Activated T-cell treated with anti-CD3 and anti-CD28 coated beads, Interleukin-2, amount 50 U/mL, for 4 hours (primary cell): Measurements from ENCODE around the gene MYH11. TPM values are rescaled to one million over a fixed set of nuclear protein-coding genes. Genes with fewer than 3 reads are reported as not detected.

Experiments used
- ATAC-seq, 2 donors: fragments of 200-7000 bp; cut with Tn5 transposase; one replicate each; pipeline ENCODE4 v1.10.0; 2021
- DNase-seq: peaks from one replicate; pipeline ENCODE4 v3.0.0-alpha.2; 2020
- H3K27me3 Mint-ChIP-seq: one replicate; pipeline ENCODE4 v1.8.0; 2021; ENCODE audit warnings: low read depth, mixed read lengths
- H3K36me3 Mint-ChIP-seq: one replicate; pipeline ENCODE4 v1.8.0; 2022; ENCODE audit warnings: mixed read lengths; ENCODE audit not compliant: insufficient read depth
- H3K4me1 Mint-ChIP-seq: one replicate; pipeline ENCODE4 v1.8.0; 2021; ENCODE audit warnings: low read depth, mixed read lengths
- H3K4me3 Mint-ChIP-seq: one replicate; pipeline ENCODE4 v1.8.0; 2021; ENCODE audit warnings: mild to moderate bottlenecking, moderate library complexity, mixed read lengths
- H3K9me3 Mint-ChIP-seq: one replicate; pipeline ENCODE4 v1.8.0; 2021; ENCODE audit warnings: mixed read lengths
- total RNA-seq, 3 donors: library from RNA; stranded (reverse); gene quantifications; one replicate each; pipeline ENCODE4 v1.2.1, GENCODE V29; 2021

Gene MYH11
- total RNA-seq, 3 donors from 2014 or later = 0.33 to 0.55 (median 0.33) TPM

- DNase-seq = no peak
- H3K9me3 Mint-ChIP-seq = no peaks in the 10 kb centered on the region
- no peaks in the 10 kb centered on the region for H3K27me3 Mint-ChIP-seq
- no peaks in the 10 kb centered on the region for H3K36me3 Mint-ChIP-seq
- no peak for ATAC-seq
- H3K4me1 Mint-ChIP-seq = no peaks in the 10 kb centered on the region
- no peak overlapping the region for H3K4me3 Mint-ChIP-seq
Measured at GRCh38 chr16:15837761-15838160, 19.1 kb downstream of the MYH11 start.

GRCh38 chr16:15836965-15837611 is 19.7 kb downstream of the MYH11 start:
- no peaks in the 10 kb centered on the region for H3K27me3 Mint-ChIP-seq
- H3K4me1 Mint-ChIP-seq = no peaks in the 10 kb centered on the region
- no peaks in the 10 kb centered on the region for H3K36me3 Mint-ChIP-seq
- H3K4me3 Mint-ChIP-seq = no peak overlapping the region
- DNase-seq (no peak), ATAC-seq (no peak)
- no peaks in the 10 kb centered on the region for H3K9me3 Mint-ChIP-seq

GRCh38 chr16:15836074-15836473 is 20.8 kb downstream of the MYH11 start:
- Mint-ChIP-seq H3K36me3 (no peaks in the 10 kb centered on the region), H3K4me3 (no peak overlapping the region), H3K9me3 (no peaks in the 10 kb centered on the region), H3K27me3 (no peaks in the 10 kb centered on the region), H3K4me1 (no peaks in the 10 kb centered on the region)
- ATAC-seq = no peak
- DNase-seq = no peak

- Mint-ChIP-seq H3K36me3 (no peaks in the 10 kb centered on the region), H3K9me3 (no peaks in the 10 kb centered on the region), H3K27me3 (no peaks in the 10 kb centered on the region)
Measured at GRCh38 chr16:15835136-15835878, 21.5 kb downstream of the MYH11 start.

DNA sequence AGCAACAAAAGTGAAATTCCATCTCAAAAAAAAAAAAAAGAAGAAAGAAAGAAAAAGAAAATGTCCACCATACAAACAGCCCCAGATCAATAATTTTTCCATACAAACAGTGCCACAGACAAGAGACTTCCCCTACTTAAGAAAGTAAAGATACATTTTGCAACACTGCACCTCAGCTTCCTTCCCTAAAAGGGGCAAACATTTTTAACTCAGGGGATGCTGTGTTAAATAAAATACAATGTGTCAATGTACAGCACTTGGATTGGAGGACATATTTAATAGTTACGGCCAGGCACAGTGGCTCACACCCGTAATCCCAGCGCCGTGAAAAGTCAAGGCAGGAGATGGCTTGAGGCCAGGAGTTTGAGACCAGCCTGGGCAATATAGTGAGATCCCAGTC is 22.3 kb downstream of the MYH11 start:
- Mint-ChIP-seq H3K9me3 (no peaks in the 10 kb centered on the region), H3K4me3 (no peak overlapping the region), H3K27me3 (no peaks in the 10 kb centered on the region), H3K36me3 (no peaks in the 10 kb centered on the region), H3K4me1 (no peaks in the 10 kb centered on the region)
- ATAC-seq = no peak
- no peak for DNase-seq

More at GRCh38 chr16:15835136-15835878, 21.5 kb downstream of the MYH11 start:
- Mint-ChIP-seq H3K4me1 (no peaks in the 10 kb centered on the region), H3K4me3 (no peak overlapping the region)
- ATAC-seq (no peak), DNase-seq (no peak)

GRCh38 chr16:15833541-15833940 is 23.3 kb downstream of the MYH11 start:
- Mint-ChIP-seq H3K4me1 (no peaks in the 10 kb centered on the region), H3K27me3 (no peaks in the 10 kb centered on the region), H3K4me3 (no peak overlapping the region), H3K36me3 (no peaks in the 10 kb centered on the region), H3K9me3 (no peaks in the 10 kb centered on the region)
- no peak for ATAC-seq
- no peak for DNase-seq

GRCh38 chr16:15832241-15832640 is 24.6 kb downstream of the MYH11 start:
- DNase-seq (no peak), ATAC-seq (no peak)
- no peaks in the 10 kb centered on the region for H3K9me3 Mint-ChIP-seq
- no peaks in the 10 kb centered on the region for H3K4me1 Mint-ChIP-seq
- H3K36me3 Mint-ChIP-seq = no peaks in the 10 kb centered on the region
- no peaks in the 10 kb centered on the region for H3K27me3 Mint-ChIP-seq
- no peak overlapping the region for H3K4me3 Mint-ChIP-seq

DNA sequence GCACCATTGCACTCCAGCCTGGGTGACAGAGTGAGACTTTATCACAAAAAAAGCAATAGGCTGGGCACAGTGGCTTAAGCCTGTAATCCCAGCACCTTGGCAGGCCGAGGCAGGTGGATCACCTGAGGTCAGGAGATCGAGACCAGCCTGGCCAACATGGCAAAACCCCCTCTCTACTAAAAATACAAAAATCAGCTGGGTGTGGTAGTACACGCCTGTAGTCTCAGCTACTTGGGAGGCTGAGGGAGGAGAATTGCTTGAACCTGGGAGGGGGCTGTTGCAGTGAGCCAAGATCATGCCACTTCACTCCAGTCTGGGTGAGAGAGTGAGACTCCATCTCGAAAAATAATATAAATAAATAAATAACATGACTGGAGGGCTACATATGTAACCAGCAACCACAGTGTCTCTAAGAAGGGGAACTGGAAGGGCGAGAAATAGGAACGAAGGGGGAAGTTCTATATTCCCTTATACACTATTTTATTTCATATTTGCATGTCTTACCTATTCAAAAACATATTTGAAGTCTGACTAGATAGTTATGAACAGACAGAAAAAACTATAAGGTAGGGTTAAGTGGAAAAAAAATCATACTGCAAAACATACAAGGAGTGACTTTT is 25.9 kb downstream of the MYH11 start:
- DNase-seq (no peak), ATAC-seq (no peak)
- Mint-ChIP-seq H3K36me3 (no peaks in the 10 kb centered on the region), H3K4me1 (no peaks in the 10 kb centered on the region), H3K9me3 (no peaks in the 10 kb centered on the region), H3K27me3 (no peaks in the 10 kb centered on the region), H3K4me3 (no peak overlapping the region)

GRCh38 chr16:15829460-15829859 is 27.4 kb downstream of the MYH11 start:
- H3K9me3 Mint-ChIP-seq = no peaks in the 10 kb centered on the region
- DNase-seq (no peak), ATAC-seq (no peak)
- H3K27me3 Mint-ChIP-seq = no peaks in the 10 kb centered on the region
- H3K4me1 Mint-ChIP-seq = no peaks in the 10 kb centered on the region
- no peaks in the 10 kb centered on the region for H3K36me3 Mint-ChIP-seq
- H3K4me3 Mint-ChIP-seq = no peak overlapping the region

DNA sequence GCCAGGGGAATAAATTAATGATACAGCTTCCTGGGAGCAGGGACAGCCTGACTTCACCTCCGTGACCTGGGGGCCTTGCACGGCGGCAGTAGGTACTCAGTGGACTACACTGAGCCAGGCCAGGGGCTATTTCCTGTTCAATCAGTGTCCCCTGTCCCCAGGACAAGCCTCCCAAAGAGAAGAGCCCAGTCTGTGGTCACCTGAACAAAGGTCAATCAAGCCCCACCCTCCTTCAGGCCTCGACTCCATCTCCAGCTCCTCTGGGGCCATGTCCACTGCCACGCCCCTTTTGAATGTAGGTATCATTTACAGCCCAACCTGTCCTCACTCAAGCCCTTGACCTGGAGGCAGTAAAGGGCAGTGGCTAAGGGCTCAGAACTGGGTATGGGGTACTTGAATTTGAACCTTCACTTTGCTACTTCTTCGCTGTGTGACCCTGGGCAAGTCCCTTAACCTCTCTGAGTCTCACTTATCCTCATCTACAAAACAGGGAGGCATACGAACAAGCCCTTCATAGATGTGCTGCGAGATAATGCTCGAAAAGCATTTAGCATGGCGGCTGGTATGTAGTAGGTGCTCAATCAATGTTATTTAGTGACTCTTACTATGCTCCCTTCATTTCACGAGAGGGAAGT is 29.0 kb downstream of the MYH11 start:
- ATAC-seq (no peak), DNase-seq (no peak)
- H3K27me3 Mint-ChIP-seq = no peaks in the 10 kb centered on the region
- no peaks in the 10 kb centered on the region for H3K4me1 Mint-ChIP-seq
- no peaks in the 10 kb centered on the region for H3K9me3 Mint-ChIP-seq
- H3K36me3 Mint-ChIP-seq = no peaks in the 10 kb centered on the region
- H3K4me3 Mint-ChIP-seq = no peak overlapping the region

- Mint-ChIP-seq H3K9me3 (no peaks in the 10 kb centered on the region), H3K4me3 (no peak overlapping the region), H3K36me3 (no peaks in the 10 kb centered on the region), H3K4me1 (no peaks in the 10 kb centered on the region), H3K27me3 (no peaks in the 10 kb centered on the region)
- ATAC-seq = no peak
- no peak for DNase-seq
Measured at GRCh38 chr16:15827299-15827698, 29.5 kb downstream of the MYH11 start.

DNA sequence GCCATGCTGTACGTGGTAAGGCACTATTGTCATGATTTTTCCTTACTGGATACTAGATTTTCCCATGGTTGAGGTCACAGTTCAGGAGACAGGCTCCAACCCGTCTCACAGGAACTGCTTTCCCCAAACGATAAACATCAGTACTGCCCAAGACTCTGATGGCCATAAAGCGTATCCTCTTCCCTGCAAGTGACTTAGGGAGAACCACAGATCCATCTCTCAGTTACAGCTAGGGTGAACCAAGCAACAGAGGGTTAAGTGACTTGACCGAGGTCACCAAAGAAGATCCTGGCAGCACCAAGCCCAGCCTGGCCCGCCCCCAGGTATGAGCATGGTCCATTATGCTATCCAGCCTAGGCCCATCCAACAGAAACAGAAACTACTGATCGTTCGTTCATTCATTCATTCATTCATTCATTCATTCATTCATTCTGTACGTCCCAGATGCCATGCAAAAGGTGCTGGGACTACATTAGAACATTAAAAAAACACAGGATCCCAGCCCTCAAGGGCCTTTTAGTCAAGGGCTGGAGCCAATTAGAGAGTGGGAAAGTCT is 31.0 kb downstream of the MYH11 start:
- no peak overlapping the region for H3K4me3 Mint-ChIP-seq
- ATAC-seq (no peak), DNase-seq (no peak)
- H3K36me3 Mint-ChIP-seq = no peaks in the 10 kb centered on the region
- H3K4me1 Mint-ChIP-seq = no peaks in the 10 kb centered on the region
- H3K27me3 Mint-ChIP-seq = no peaks in the 10 kb centered on the region
- H3K9me3 Mint-ChIP-seq = no peaks in the 10 kb centered on the region

DNA sequence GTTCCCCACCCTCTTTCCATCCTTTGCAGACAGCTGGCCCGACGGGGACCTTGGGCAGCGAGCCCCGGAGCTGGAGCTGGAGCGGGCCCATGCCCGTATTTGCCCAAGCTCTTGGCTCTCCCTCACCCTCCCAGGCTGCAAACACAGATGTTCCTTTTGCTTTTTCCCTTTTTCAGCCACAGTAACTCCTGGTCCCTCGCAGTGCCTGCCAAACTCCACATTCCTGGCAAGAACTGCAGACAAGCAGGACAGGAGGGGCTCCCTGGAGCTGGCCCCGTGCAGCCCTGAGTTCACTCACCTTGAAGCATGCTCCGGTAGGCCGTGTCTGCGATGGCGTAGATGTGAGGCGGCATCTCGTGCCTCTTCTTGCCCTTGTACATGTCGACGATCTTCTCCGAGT is 33.9 kb downstream of the MYH11 start:
- Mint-ChIP-seq H3K36me3 (no peaks in the 10 kb centered on the region), H3K27me3 (no peaks in the 10 kb centered on the region), H3K4me3 (no peak overlapping the region), H3K4me1 (no peaks in the 10 kb centered on the region), H3K9me3 (no peaks in the 10 kb centered on the region)
- ATAC-seq (no peak), DNase-seq (no peak)

DNA sequence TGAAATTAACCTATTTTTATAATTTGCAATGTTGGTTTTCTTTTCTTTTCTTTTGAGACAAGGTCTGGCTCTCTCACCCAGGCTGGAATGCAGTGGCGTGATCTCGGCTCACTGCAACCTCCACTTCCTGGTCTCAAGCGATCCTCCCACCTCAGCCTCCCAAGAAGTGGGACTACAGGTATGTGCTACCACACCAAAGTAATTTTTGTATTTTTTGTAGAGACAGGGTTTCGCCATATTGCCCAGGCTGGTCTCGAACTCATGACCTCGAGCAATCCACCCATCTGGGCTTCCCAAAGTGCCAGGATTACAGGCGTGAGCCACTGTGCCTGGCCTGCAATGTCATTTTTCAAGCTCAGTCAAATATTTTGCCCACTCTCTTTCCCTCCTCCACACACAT is 36.0 kb downstream of the MYH11 start:
- Mint-ChIP-seq H3K27me3 (no peaks in the 10 kb centered on the region), H3K4me1 (no peaks in the 10 kb centered on the region), H3K9me3 (peaks cover 8% of the 10 kb centered on the region), H3K36me3 (no peaks in the 10 kb centered on the region), H3K4me3 (no peak overlapping the region)
- ATAC-seq = no peak
- no peak for DNase-seq
